K562 (cell line): ENCODE measurements around the gene PEDS1. TPM values are rescaled to one million over a fixed set of nuclear protein-coding genes. Genes with fewer than 3 reads are reported as not detected.

Experiments
- CEBPB ChIP-seq: fragments of 450-650 bp; IDR thresholded peaks from 2 replicates; pipeline ENCODE4 v1.6.1; 2016; ENCODE audit warnings: missing genetic modification characterization, missing compliant biosample characterization
- COPS2 ChIP-seq: fragments of 450-650 bp; conservative IDR thresholded peaks from 2 replicates; pipeline ENCODE4 v1.6.1; 2016; ENCODE audit warnings: mild to moderate bottlenecking, moderate library complexity
- KLF6 ChIP-seq: fragments of 250-450 bp; sonication (Bioruptor Pico); IDR thresholded peaks from 2 replicates; pipeline ENCODE4 v1.4.0; 2020; ENCODE audit warnings: mild to moderate bottlenecking, moderate library complexity, borderline replicate concordance
- MED1 ChIP-seq: sonication (generic); formaldehyde crosslinking; IDR thresholded peaks from 2 replicates; pipeline ENCODE4 v1.8.1; 2023; ENCODE audit warnings: missing genetic modification reagents, borderline replicate concordance
- NFRKB ChIP-seq: fragments of 450-650 bp; IDR thresholded peaks from 2 replicates; pipeline ENCODE4 v1.6.1; 2016; ENCODE audit warnings: low read depth
- NUFIP1 ChIP-seq: fragments of 450-650 bp; IDR thresholded peaks from 2 replicates; pipeline ENCODE4 v1.6.1; 2018; ENCODE audit not compliant: partially characterized antibody
- POLR3A ChIP-seq: IDR thresholded peaks from 2 replicates; pipeline ENCODE4 v1.6.1; 2011; ENCODE audit warnings: borderline replicate concordance, mild to moderate bottlenecking, moderate library complexity; ENCODE audit not compliant: insufficient read length, insufficient read depth; ENCODE audit errors: extremely low read depth
- TCF3 ChIP-seq: sonication (generic); formaldehyde crosslinking; IDR thresholded peaks from 2 replicates; pipeline ENCODE4 v1.4.0; 2020; ENCODE audit warnings: mild to moderate bottlenecking, missing genetic modification reagents
- TEAD2 ChIP-seq: fragments of 450-650 bp; IDR thresholded peaks from 2 replicates; pipeline ENCODE4 v1.6.1; 2016; ENCODE audit warnings: missing genetic modification characterization, control low read depth, missing compliant biosample characterization
- USF1 ChIP-seq: sonication (generic); formaldehyde crosslinking; IDR thresholded peaks from 2 replicates; pipeline ENCODE4 v1.9.0; 2022; ENCODE audit warnings: mild to moderate bottlenecking, missing genetic modification reagents
- VEZF1 ChIP-seq: fragments of 200-800 bp; sonication (Bioruptor generic); IDR thresholded peaks from 2 replicates; pipeline ENCODE4 v1.6.1; 2017; ENCODE audit warnings: missing genetic modification characterization, missing compliant biosample characterization
- ZNF449 ChIP-seq: fragments of 250-450 bp; sonication (Bioruptor Pico); IDR thresholded peaks from 2 replicates; pipeline ENCODE4 v1.8.0; 2022; ENCODE audit warnings: moderate library complexity, mild to moderate bottlenecking, inconsistent platforms
- polyA plus RNA-seq, 8 experiments: library from polyadenylated mRNA; depleted of rRNA in 4 of 8; stranded (reverse) in 5 of 8; unstranded in 3 of 8; fragments of >200 nt; fragmentation: Nextera tagmentation in 2 of 8; fragmentation: Illumina TruSeq in 1 of 8; extraction: Ambion mirVana in 2 of 8; extraction: Trizol in 1 of 8; gene quantifications; 2 replicates each; pipeline versions ENCODE4 v1.2.1 to v1.2.3, GENCODE V29; 2011 to 2014; ENCODE audit warnings: inconsistent platforms in 1 of 8, missing spikeins in 1 of 8
- total RNA-seq, 7 experiments: library from RNA; depleted of rRNA in 6 of 7; stranded (reverse); fragments of >200 nt in 6 of 7; fragmentation: Illumina TruSeq in 2 of 7; extraction: Trizol in 2 of 7; gene quantifications; 2 replicates each; pipeline versions ENCODE4 v1.2.1 to v1.2.3, GENCODE V29; 2011 to 2021; ENCODE audit warnings: low replicate concordance in 1 of 7
- TF ChIP-seq, protein P1 (sequence below): fragments of 450-650 bp; IDR thresholded peaks from 2 replicates; pipeline ENCODE4 v1.6.1; 2016; ENCODE audit warnings: antibody characterized with exemption
- TF ChIP-seq, protein P2 (sequence below): IDR thresholded peaks from 2 replicates; pipeline ENCODE4 v1.6.1; 2011; ENCODE audit not compliant: insufficient read length; ENCODE audit errors: extremely low read depth
- TF ChIP-seq, protein P3 (sequence below): fragments of 250-450 bp; sonication (Bioruptor Pico); IDR thresholded peaks from 2 replicates; pipeline ENCODE4 v1.4.0; 2020

Gene PEDS1
- total and polyA plus RNA-seq, 9 of the 15 experiments (the other 6 are each of a cell fraction or from before 2014, with no cell fraction given): 2.9 to 38.5 (median 24.2) TPM

GRCh38 chr20:50191544-50192363 is 38.2 kb upstream of the PEDS1 start (continued):
- TF ChIP-seq ZNF449 (CRISPR knock-in tag): no peak
- TF ChIP-seq, protein P1, sequence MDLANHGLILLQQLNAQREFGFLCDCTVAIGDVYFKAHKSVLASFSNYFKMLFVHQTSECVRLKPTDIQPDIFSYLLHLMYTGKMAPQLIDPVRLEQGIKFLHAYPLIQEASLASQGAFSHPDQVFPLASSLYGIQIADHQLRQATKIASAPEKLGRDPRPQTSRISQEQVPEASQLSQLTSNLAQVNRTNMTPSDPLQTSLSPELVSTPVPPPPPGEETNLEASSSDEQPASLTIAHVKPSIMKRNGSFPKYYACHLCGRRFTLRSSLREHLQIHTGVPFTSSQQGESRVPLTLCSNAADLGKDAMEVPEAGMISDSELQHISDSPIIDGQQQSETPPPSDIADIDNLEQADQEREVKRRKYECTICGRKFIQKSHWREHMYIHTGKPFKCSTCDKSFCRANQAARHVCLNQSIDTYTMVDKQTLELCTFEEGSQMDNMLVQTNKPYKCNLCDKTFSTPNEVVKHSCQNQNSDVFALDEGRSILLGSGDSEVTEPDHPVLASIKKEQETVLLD: no peak
- TF ChIP-seq COPS2: no peak
- TF ChIP-seq NUFIP1: no peak
- TF ChIP-seq NFRKB: peak; percentile 41; the same call in 1 of the 2 replicates
- TF ChIP-seq TEAD2: no peak
- TF ChIP-seq MED1 (CRISPR knock-in tag): peak; percentile 92; the same call in 1 of the 2 replicates
- TF ChIP-seq TCF3 (CRISPR knock-in tag): no peak
- no peak for TF ChIP-seq USF1 (CRISPR knock-in tag)
- TF ChIP-seq, protein P2, sequence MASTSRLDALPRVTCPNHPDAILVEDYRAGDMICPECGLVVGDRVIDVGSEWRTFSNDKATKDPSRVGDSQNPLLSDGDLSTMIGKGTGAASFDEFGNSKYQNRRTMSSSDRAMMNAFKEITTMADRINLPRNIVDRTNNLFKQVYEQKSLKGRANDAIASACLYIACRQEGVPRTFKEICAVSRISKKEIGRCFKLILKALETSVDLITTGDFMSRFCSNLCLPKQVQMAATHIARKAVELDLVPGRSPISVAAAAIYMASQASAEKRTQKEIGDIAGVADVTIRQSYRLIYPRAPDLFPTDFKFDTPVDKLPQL: no peak
- TF ChIP-seq KLF6: no peak
- TF ChIP-seq POLR3A: no peak
- no peak for TF ChIP-seq CEBPB (tag)
- peak; percentile 48 for TF ChIP-seq VEZF1 (CRISPR knock-in tag)
- TF ChIP-seq, protein P3, sequence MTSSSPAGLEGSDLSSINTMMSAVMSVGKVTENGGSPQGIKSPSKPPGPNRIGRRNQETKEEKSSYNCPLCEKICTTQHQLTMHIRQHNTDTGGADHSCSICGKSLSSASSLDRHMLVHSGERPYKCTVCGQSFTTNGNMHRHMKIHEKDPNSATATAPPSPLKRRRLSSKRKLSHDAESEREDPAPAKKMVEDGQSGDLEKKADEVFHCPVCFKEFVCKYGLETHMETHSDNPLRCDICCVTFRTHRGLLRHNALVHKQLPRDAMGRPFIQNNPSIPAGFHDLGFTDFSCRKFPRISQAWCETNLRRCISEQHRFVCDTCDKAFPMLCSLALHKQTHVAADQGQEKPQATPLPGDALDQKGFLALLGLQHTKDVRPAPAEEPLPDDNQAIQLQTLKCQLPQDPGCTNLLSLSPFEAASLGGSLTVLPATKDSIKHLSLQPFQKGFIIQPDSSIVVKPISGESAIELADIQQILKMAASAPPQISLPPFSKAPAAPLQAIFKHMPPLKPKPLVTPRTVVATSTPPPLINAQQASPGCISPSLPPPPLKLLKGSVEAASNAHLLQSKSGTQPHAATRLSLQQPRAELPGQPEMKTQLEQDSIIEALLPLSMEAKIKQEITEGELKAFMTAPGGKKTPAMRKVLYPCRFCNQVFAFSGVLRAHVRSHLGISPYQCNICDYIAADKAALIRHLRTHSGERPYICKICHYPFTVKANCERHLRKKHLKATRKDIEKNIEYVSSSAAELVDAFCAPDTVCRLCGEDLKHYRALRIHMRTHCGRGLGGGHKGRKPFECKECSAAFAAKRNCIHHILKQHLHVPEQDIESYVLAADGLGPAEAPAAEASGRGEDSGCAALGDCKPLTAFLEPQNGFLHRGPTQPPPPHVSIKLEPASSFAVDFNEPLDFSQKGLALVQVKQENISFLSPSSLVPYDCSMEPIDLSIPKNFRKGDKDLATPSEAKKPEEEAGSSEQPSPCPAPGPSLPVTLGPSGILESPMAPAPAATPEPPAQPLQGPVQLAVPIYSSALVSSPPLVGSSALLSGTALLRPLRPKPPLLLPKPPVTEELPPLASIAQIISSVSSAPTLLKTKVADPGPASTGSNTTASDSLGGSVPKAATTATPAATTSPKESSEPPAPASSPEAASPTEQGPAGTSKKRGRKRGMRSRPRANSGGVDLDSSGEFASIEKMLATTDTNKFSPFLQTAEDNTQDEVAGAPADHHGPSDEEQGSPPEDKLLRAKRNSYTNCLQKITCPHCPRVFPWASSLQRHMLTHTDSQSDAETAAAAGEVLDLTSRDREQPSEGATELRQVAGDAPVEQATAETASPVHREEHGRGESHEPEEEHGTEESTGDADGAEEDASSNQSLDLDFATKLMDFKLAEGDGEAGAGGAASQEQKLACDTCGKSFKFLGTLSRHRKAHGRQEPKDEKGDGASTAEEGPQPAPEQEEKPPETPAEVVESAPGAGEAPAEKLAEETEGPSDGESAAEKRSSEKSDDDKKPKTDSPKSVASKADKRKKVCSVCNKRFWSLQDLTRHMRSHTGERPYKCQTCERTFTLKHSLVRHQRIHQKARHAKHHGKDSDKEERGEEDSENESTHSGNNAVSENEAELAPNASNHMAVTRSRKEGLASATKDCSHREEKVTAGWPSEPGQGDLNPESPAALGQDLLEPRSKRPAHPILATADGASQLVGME (CRISPR knock-in tag): 0 out of 2 replicates have a peak, but pooled peaks have one; percentile 54
